GM23338 (cell line): ENCODE data around the gene SLC25A41. TPM values are rescaled to one million over a fixed set of nuclear protein-coding genes. Genes with fewer than 3 reads are reported as not detected.

ENCODE experiments used
- ATAC-seq: fragments of 200-7000 bp; cut with Tn5 transposase; 3 replicates; pipeline ENCODE4 v1.9.1; 2020
- DNase-seq: peaks from one replicate; pipeline ENCODE4 v3.0.0-alpha.2; 2015; ENCODE audit warnings: low spot score
- H2AFZ ChIP-seq: fragments of 200-600 bp; sonication (generic); 2 replicates; pipeline ENCODE4 v1.8.0; 2016; ENCODE audit warnings: antibody characterized with exemption, mild to moderate bottlenecking, moderate library complexity
- H3F3A ChIP-seq: fragments of 200-600 bp; sonication (generic); replicated peaks from 2 replicates; pipeline ENCODE4 v1.8.0; 2017; ENCODE audit warnings: antibody characterized with exemption, mixed run types, low read depth
- H3K27ac ChIP-seq: fragments of 200-600 bp; sonication (generic); 2 replicates; pipeline ENCODE4 v1.6.1; 2016; ENCODE audit warnings: low read depth
- H3K27me3 ChIP-seq: fragments of 200-600 bp; sonication (generic); 2 replicates; pipeline ENCODE4 v1.8.0; 2016; ENCODE audit warnings: mild to moderate bottlenecking, mixed run types, moderate library complexity; ENCODE audit not compliant: insufficient read depth
- H3K36me3 ChIP-seq: fragments of 200-600 bp; sonication (generic); 2 replicates; pipeline ENCODE4 v1.8.0; 2016; ENCODE audit warnings: mild to moderate bottlenecking; ENCODE audit not compliant: insufficient read depth
- H3K4me1 ChIP-seq: fragments of 200-600 bp; sonication (generic); 2 replicates; pipeline ENCODE4 v1.8.0; 2016; ENCODE audit warnings: mild to moderate bottlenecking, moderate library complexity; ENCODE audit not compliant: insufficient read depth
- H3K4me2 ChIP-seq: fragments of 200-600 bp; sonication (generic); 2 replicates; pipeline ENCODE4 v1.7.1; 2017; ENCODE audit warnings: mixed run types
- H3K4me3 ChIP-seq: fragments of 200-600 bp; sonication (generic); 2 replicates; pipeline ENCODE4 v1.6.1; 2016; ENCODE audit warnings: mixed run types
- H3K79me2 ChIP-seq: fragments of 200-600 bp; sonication (generic); replicated peaks from 2 replicates; pipeline ENCODE4 v1.8.0; 2017; ENCODE audit warnings: mild to moderate bottlenecking; ENCODE audit not compliant: insufficient read depth
- H3K9me2 ChIP-seq: fragments of 200-600 bp; sonication (generic); 2 replicates; pipeline ENCODE4 v1.8.0; 2017; ENCODE audit not compliant: insufficient read depth
- H4K20me1 ChIP-seq: fragments of 200-600 bp; sonication (generic); replicated peaks from 2 replicates; pipeline ENCODE4 v1.8.0; 2017; ENCODE audit warnings: mild to moderate bottlenecking; ENCODE audit not compliant: insufficient read depth
- H3K27ac Mint-ChIP-seq: 2 replicates; pipeline ENCODE4 v1.8.0; 2020; ENCODE audit warnings: inconsistent platforms, mild to moderate bottlenecking, moderate library complexity, mixed read lengths
- H3K27me3 Mint-ChIP-seq: 3 replicates; pipeline ENCODE4 v1.8.0; 2022; ENCODE audit warnings: low read depth, mild to moderate bottlenecking, moderate library complexity, mixed read lengths, inconsistent platforms; ENCODE audit not compliant: insufficient read depth, poor library complexity
- H3K36me3 Mint-ChIP-seq: 3 replicates; pipeline ENCODE4 v1.8.0; 2021; ENCODE audit warnings: low read depth, mild to moderate bottlenecking, inconsistent platforms, moderate library complexity, mixed read lengths
- H3K4me1 Mint-ChIP-seq: 3 replicates; pipeline ENCODE4 v1.8.0; 2020; ENCODE audit warnings: mild to moderate bottlenecking, inconsistent platforms, mixed read lengths
- H3K4me3 Mint-ChIP-seq: 3 replicates; pipeline ENCODE4 v1.8.0; 2021; ENCODE audit warnings: moderate library complexity, mild to moderate bottlenecking, inconsistent platforms, mixed read lengths
- H3K9me3 Mint-ChIP-seq: 3 replicates; pipeline ENCODE4 v1.8.0; 2020; ENCODE audit warnings: moderate library complexity, mild to moderate bottlenecking, inconsistent platforms, mixed read lengths
- CREB1 ChIP-seq: fragments of 250-450 bp; sonication (Bioruptor Pico); IDR thresholded peaks from 2 replicates; pipeline ENCODE4 v1.5.0; 2020; ENCODE audit warnings: low read depth, mild to moderate bottlenecking, moderate library complexity
- CTCF ChIP-seq, 2 experiments: fragments of 200-600 bp in 1 of 2; sonication (generic) in 1 of 2; conservative IDR thresholded peaks; 2 replicates each; pipeline versions ENCODE4 v1.5.1 to v1.6.1; 2016 to 2017; ENCODE audit warnings: antibody characterized with exemption in 2 of 2, low read depth in 2 of 2, mild to moderate bottlenecking in 2 of 2, moderate library complexity in 1 of 2
- ETS1 ChIP-seq: IDR thresholded peaks from 2 replicates; pipeline ENCODE4 v1.6.1; 2016; ENCODE audit warnings: antibody characterized with exemption
- EZH2 ChIP-seq: fragments of 200-600 bp; sonication (generic); IDR thresholded peaks from one replicate; pipeline ENCODE4 v1.8.0; 2017; ENCODE audit warnings: antibody characterized with exemption, mild to moderate bottlenecking, low read depth; ENCODE audit not compliant: unreplicated experiment
- EZH2phosphoT487 ChIP-seq: fragments of 200-600 bp; sonication (generic); IDR thresholded peaks from one replicate; pipeline ENCODE4 v1.8.1; 2018; ENCODE audit warnings: antibody characterized with exemption; ENCODE audit not compliant: unreplicated experiment
- JUNB ChIP-seq: IDR thresholded peaks from one replicate; pipeline ENCODE4 v1.6.1; 2016; ENCODE audit warnings: antibody characterized with exemption; ENCODE audit not compliant: unreplicated experiment
- NANOG ChIP-seq: IDR thresholded peaks from 2 replicates; pipeline ENCODE4 v1.6.1; 2016; ENCODE audit warnings: antibody characterized with exemption, borderline replicate concordance
- REST ChIP-seq: IDR thresholded peaks from one replicate; pipeline ENCODE4 v1.6.1; 2018; ENCODE audit warnings: antibody characterized with exemption; ENCODE audit not compliant: unreplicated experiment
- STAT1 ChIP-seq: IDR thresholded peaks from one replicate; pipeline ENCODE4 v1.6.1; 2016; ENCODE audit warnings: antibody characterized with exemption; ENCODE audit not compliant: unreplicated experiment
- ZNF114 ChIP-seq: fragments of 250-450 bp; sonication (Bioruptor Pico); IDR thresholded peaks from 2 replicates; pipeline ENCODE4 v1.5.0; 2020; ENCODE audit warnings: mild to moderate bottlenecking, moderate library complexity
- ZNF331 ChIP-seq: fragments of 250-450 bp; sonication (Bioruptor Pico); IDR thresholded peaks from 2 replicates; pipeline ENCODE4 v1.5.0; 2020; ENCODE audit warnings: low read depth, mild to moderate bottlenecking, moderate library complexity
- ZNF462 ChIP-seq: fragments of 250-450 bp; sonication (Bioruptor Pico); IDR thresholded peaks from 2 replicates; pipeline ENCODE4 v1.5.0; 2020; ENCODE audit warnings: mild to moderate bottlenecking, moderate library complexity
- polyA plus RNA-seq: library from polyadenylated mRNA; unstranded; fragments of >200 nt; fragmentation: Nextera tagmentation; extraction: Ambion mirVana; gene quantifications from 2 replicates; pipeline ENCODE4 v1.2.1, GENCODE V29; 2016
- total RNA-seq: library from RNA; depleted of rRNA; stranded (reverse); fragments of >200 nt; shearing (Covaris generic); gene quantifications from 2 replicates; pipeline ENCODE4 v1.2.3, GENCODE V29; 2014

Gene SLC25A41
- total and polyA plus RNA-seq, 2 experiments from 2014 or later, result 0.24 to 0.35 TPM

- Mint-ChIP-seq H3K9me3 (peaks cover 9% of the 10 kb centered on the region), H3K4me3 (no peak overlapping the region), H3K4me1 (peaks cover 12% of the 10 kb centered on the region), H3K27me3 (peaks cover 17% of the 10 kb centered on the region), H3K36me3 (peaks cover 28% of the 10 kb centered on the region), H3K27ac (no peak overlapping the region)
- H3K4me3 ChIP-seq, result no peak overlapping the region
- H3K4me1 ChIP-seq, result peaks cover 8% of the 10 kb centered on the region; the same call in 1 of the 2 replicates
- H3K27ac ChIP-seq, result no peak overlapping the region
- H3K4me2 ChIP-seq, result no peak overlapping the region
- H3F3A ChIP-seq, result 0 out of 2 replicates have a peak, but pooled peaks cover under 1% of the 10 kb centered on the region
- no peak overlapping the region for H2AFZ ChIP-seq
- H3K9me2 ChIP-seq, result peaks cover 7% of the 10 kb centered on the region; the same call in 1 of the 2 replicates
- TF ChIP-seq EZH2, result no peak
- no peak for TF ChIP-seq STAT1
- no peak for TF ChIP-seq EZH2phosphoT487
- no peak for TF ChIP-seq CTCF (conservative IDR thresholded peaks at IDR 0.05; ENCODE audit: low read depth in 2 of 2)
- no peak for TF ChIP-seq NANOG
- TF ChIP-seq CREB1, result no peak
- no peak for TF ChIP-seq ETS1
- no peak for TF ChIP-seq JUNB
- no peak for TF ChIP-seq ZNF462
- TF ChIP-seq ZNF331 (CRISPR knock-in tag), result no peak
- no peak for TF ChIP-seq REST
- TF ChIP-seq ZNF114, result no peak
- ATAC-seq (no peak), DNase-seq (no peak)
- no peaks in the 10 kb centered on the region for H3K27me3 ChIP-seq
- H3K79me2 ChIP-seq, result peaks cover 20% of the 10 kb centered on the region
- peaks cover 3% of the 10 kb centered on the region; the same call in 1 of the 2 replicates for H3K36me3 ChIP-seq
- peaks cover 13% of the 10 kb centered on the region for H4K20me1 ChIP-seq
These were observed 6.4 kb downstream of the SLC25A41 start for GRCh38 chr19:6427131-6427530.
